K562 (cell line): ENCODE results near the gene CSMD2. TPM values are rescaled to one million over a fixed set of nuclear protein-coding genes. Genes with fewer than 3 reads are reported as not detected.

Experiments used
- ATAC-seq: fragments of 200-7000 bp; cut with Tn5 transposase; 3 replicates; pipeline ENCODE4 v1.9.1; 2020; ENCODE audit warnings: moderate library complexity
- BruUV-seq: library from RNA; stranded (reverse); fragments of 400-500 nt; replicated peaks from 2 replicates; lab custom pipeline; 2021; lab: Mats Ljungman, UMichigan
- CTCF ChIA-PET: fragments of 300-600 bp; formaldehyde crosslinking; extraction: SDS; loops from one replicate; lab custom pipeline; 2021; ENCODE audit warnings: low intra/inter-chr PET ratio; lab: Yijun Ruan, JAX
- POLR2A ChIA-PET: fragments of 300-600, 350-650 bp; sonication (Branson Sonifier 250); formaldehyde crosslinking; extraction: SDS; loops from one replicate; lab custom pipeline; 2021; ENCODE audit warnings: antibody characterized with exemption, inconsistent platforms; lab: Yijun Ruan, JAX
- DNase-seq, 4 experiments: peaks; one replicate each; pipeline versions ENCODE4 v3.0.0 to v3.0.0-alpha.2; 2011 to 2018; ENCODE audit warnings: low spot score in 3 of 4, mixed read lengths in 3 of 4; ENCODE audit errors: extremely low read depth in 1 of 4
- FAIRE-seq: peaks from 2 replicates; lab custom pipeline; 2011; peaks lifted over from hg19 to GRCh38; lab: Jason Lieb, UNC
- H2AFZ ChIP-seq: 2 replicates; pipeline ENCODE4 v1.6.0; 2011; ENCODE audit warnings: low read depth, low read length, control low read depth, inconsistent platforms
- H3K27ac ChIP-seq: fragments of 200-600 bp; 3 replicates; pipeline ENCODE4 v1.8.0; 2011; ENCODE audit warnings: low read depth, mild to moderate bottlenecking, control low read depth, inconsistent platforms, low read length, moderate library complexity, mixed read lengths; ENCODE audit errors: extremely low read depth
- H3K27me3 ChIP-seq, 2 experiments: fragments of 300-600 bp in 1 of 2; 2 replicates in 1 of 2; 3 replicates in 1 of 2; pipeline versions ENCODE4 v1.6.0 to v1.8.0; 2011; ENCODE audit warnings: inconsistent platforms in 2 of 2, low read length in 2 of 2, mild to moderate bottlenecking in 1 of 2, mixed read lengths in 1 of 2, moderate library complexity in 1 of 2; ENCODE audit not compliant: control insufficient read depth in 2 of 2, insufficient read depth in 2 of 2
- H3K36me3 ChIP-seq: fragments of 300-600 bp; 3 replicates; pipeline ENCODE4 v1.8.0; 2011; ENCODE audit warnings: mild to moderate bottlenecking, low read length, inconsistent platforms; ENCODE audit not compliant: control insufficient read depth, insufficient read depth
- H3K4me1 ChIP-seq, 2 experiments: fragments of 200-600 bp in 1 of 2; replicated peaks in 1 of 2; 2 replicates in 1 of 2; 3 replicates in 1 of 2; pipeline versions ENCODE4 v1.5.1 to v1.8.0; 2011; ENCODE audit warnings: inconsistent platforms in 2 of 2, low read length in 2 of 2, mild to moderate bottlenecking in 1 of 2, mixed read lengths in 1 of 2, moderate library complexity in 1 of 2; ENCODE audit not compliant: control insufficient read depth in 2 of 2, insufficient read depth in 2 of 2
- H3K4me2 ChIP-seq: 2 replicates; pipeline ENCODE4 v1.6.1; 2011; ENCODE audit warnings: low read length, control low read depth, inconsistent platforms, mixed read lengths; ENCODE audit not compliant: insufficient read depth
- H3K4me3 ChIP-seq: fragments of 200-600 bp; sonication (generic), shearing (Covaris generic); 2 replicates; pipeline ENCODE4 v1.5.1; 2016; ENCODE audit warnings: control low read depth, inconsistent platforms
- H3K79me2 ChIP-seq: fragments of 200-600 bp; 3 replicates; pipeline ENCODE4 v1.8.0; 2011; ENCODE audit warnings: low read length, inconsistent platforms; ENCODE audit not compliant: control insufficient read depth, insufficient read depth
- H3K9ac ChIP-seq, 2 experiments: 2 replicates each; pipeline versions ENCODE4 v1.6.0 to v1.6.1; 2011; ENCODE audit warnings: low read depth in 2 of 2, low read length in 2 of 2, control low read depth in 1 of 2, inconsistent platforms in 1 of 2, mild to moderate bottlenecking in 1 of 2, mixed read lengths in 1 of 2; ENCODE audit not compliant: insufficient read depth in 1 of 2
- H3K9me1 ChIP-seq: one replicate; pipeline ENCODE4 v1.6.0; 2011; ENCODE audit warnings: inconsistent platforms, mild to moderate bottlenecking, low read length, moderate library complexity; ENCODE audit not compliant: control insufficient read depth, insufficient read depth
- H3K9me3 ChIP-seq: replicated peaks from 2 replicates; pipeline ENCODE4 v1.5.1; 2011; ENCODE audit warnings: low read depth, low read length, inconsistent platforms; ENCODE audit not compliant: control insufficient read depth, insufficient read depth
- H4K20me1 ChIP-seq: replicated peaks from 2 replicates; pipeline ENCODE4 v1.6.1; 2011; ENCODE audit warnings: low read length, inconsistent platforms, mixed read lengths; ENCODE audit not compliant: control insufficient read depth, insufficient read depth
- BHLHE40 ChIP-seq: IDR thresholded peaks from 2 replicates; pipeline ENCODE4 v1.6.1; 2011; ENCODE audit warnings: low read length, improper control_type of control experiment
- HNRNPL ChIP-seq: fragments of 200-400 bp; formaldehyde crosslinking; IDR thresholded peaks from 2 replicates; pipeline ENCODE4 v1.6.1; 2017; ENCODE audit warnings: low read depth, mild to moderate bottlenecking, low read length
- POLR2A ChIP-seq: fragments of 450-650 bp; conservative IDR thresholded peaks from 2 replicates; pipeline ENCODE4 v1.6.1; 2016
- RB1 ChIP-seq: fragments of 450-650 bp; IDR thresholded peaks from 2 replicates; pipeline ENCODE4 v1.6.1; 2017; ENCODE audit warnings: low read depth, mild to moderate bottlenecking
- ZNF583 ChIP-seq: fragments of 250-450 bp; sonication (Bioruptor Pico); IDR thresholded peaks from 2 replicates; pipeline ENCODE4 v1.4.0; 2020
- WGBS: fragments of 100-300 bp; shearing (Covaris generic); methylation state at CpG from one replicate; pipeline ENCODE4 v1.1.6; 2016; ENCODE audit warnings: low coverage, mixed read lengths; ENCODE audit not compliant: insufficient coverage; ENCODE audit errors: missing lambda C conversion rate; 5-methylcytosine and 5-hydroxymethylcytosine counted together
- in situ Hi-C: fragments of 300-500 bp; cut with MboI; formaldehyde crosslinking; loops from 4 replicates; pipeline ENCODE4 v1.15.0; 2018; ENCODE audit warnings: inconsistent platforms, mixed read lengths
- intact Hi-C: fragments of 100-400 bp; cut with micrococcal nuclease; formaldehyde crosslinking; loops from 2 replicates; pipeline ENCODE4 v1.14.2; 2022
- polyA plus RNA-seq, 8 experiments: library from polyadenylated mRNA; depleted of rRNA in 4 of 8; stranded (reverse) in 5 of 8; unstranded in 3 of 8; fragments of >200 nt; fragmentation: Nextera tagmentation in 2 of 8; fragmentation: Illumina TruSeq in 1 of 8; extraction: Ambion mirVana in 2 of 8; extraction: Trizol in 1 of 8; gene quantifications; 2 replicates each; pipeline versions ENCODE4 v1.2.1 to v1.2.3, GENCODE V29; 2011 to 2014; ENCODE audit warnings: inconsistent platforms in 1 of 8, missing spikeins in 1 of 8
- total RNA-seq, 7 experiments: library from RNA; depleted of rRNA in 6 of 7; stranded (reverse); fragments of >200 nt in 6 of 7; fragmentation: Illumina TruSeq in 2 of 7; extraction: Trizol in 2 of 7; gene quantifications; 2 replicates each; pipeline versions ENCODE4 v1.2.1 to v1.2.3, GENCODE V29; 2011 to 2021; ENCODE audit warnings: low replicate concordance in 1 of 7
- TF ChIP-seq, protein P1 (sequence below): sonication (generic); formaldehyde crosslinking; IDR thresholded peaks from 2 replicates; pipeline ENCODE4 v1.8.1; 2023; ENCODE audit warnings: mild to moderate bottlenecking, missing genetic modification reagents, moderate library complexity

CSMD2 gene
- total and polyA plus RNA-seq, 9 of the 15 experiments (the other 6 are each of a cell fraction or from before 2014, with no cell fraction given) = not detected

GRCh38 chr1:33643216-33643615 lies 521.8 kb downstream of the CSMD2 start:
- no peaks in the 10 kb centered on the region for H3K4me1 ChIP-seq
- in situ Hi-C loops = no loop called here
- no peaks in the 10 kb centered on the region for H3K79me2 ChIP-seq
- no peaks in the 10 kb centered on the region for H3K9me1 ChIP-seq
- CTCF ChIA-PET = interaction anchor here (0.9 kb wide), 1 partner anchor 10 kb away, joined by 3 read pairs; no protein-coding TSS in a partner anchor
- no peaks in the 10 kb centered on the region for H4K20me1 ChIP-seq
- POLR2A ChIA-PET = no interaction called here
- H3K4me2 ChIP-seq = no peak overlapping the region
- FAIRE-seq (no peak), ATAC-seq (no peak), DNase-seq (no peak)
- H3K36me3 ChIP-seq = no peaks in the 10 kb centered on the region
- no peak overlapping the region for H3K27ac ChIP-seq
- peaks cover 0 to 10% of the 10 kb centered on the region in 2 experiments; a peak in 1 of 5 replicates for H3K27me3 ChIP-seq
- H3K4me3 ChIP-seq = no peak overlapping the region
- intact Hi-C loops = no loop called here
- H2AFZ ChIP-seq = no peak overlapping the region
- H3K9ac ChIP-seq = no peak overlapping the region
- 0% methylated on average over 4 of the region's 4 CpGs for whole genome bisulfite sequencing
- TF ChIP-seq POLR2A (no peak), HNRNPL (no peak), RB1 (no peak), BHLHE40 (no peak), ZNF583 (no peak)
- TF ChIP-seq, protein P1, sequence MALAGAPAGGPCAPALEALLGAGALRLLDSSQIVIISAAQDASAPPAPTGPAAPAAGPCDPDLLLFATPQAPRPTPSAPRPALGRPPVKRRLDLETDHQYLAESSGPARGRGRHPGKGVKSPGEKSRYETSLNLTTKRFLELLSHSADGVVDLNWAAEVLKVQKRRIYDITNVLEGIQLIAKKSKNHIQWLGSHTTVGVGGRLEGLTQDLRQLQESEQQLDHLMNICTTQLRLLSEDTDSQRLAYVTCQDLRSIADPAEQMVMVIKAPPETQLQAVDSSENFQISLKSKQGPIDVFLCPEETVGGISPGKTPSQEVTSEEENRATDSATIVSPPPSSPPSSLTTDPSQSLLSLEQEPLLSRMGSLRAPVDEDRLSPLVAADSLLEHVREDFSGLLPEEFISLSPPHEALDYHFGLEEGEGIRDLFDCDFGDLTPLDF = no peak
- H3K9me3 ChIP-seq = no peaks in the 10 kb centered on the region
- BruUV-seq = no TSS peak
